Measurements from ENCODE around the gene INKA2.

DNA sequence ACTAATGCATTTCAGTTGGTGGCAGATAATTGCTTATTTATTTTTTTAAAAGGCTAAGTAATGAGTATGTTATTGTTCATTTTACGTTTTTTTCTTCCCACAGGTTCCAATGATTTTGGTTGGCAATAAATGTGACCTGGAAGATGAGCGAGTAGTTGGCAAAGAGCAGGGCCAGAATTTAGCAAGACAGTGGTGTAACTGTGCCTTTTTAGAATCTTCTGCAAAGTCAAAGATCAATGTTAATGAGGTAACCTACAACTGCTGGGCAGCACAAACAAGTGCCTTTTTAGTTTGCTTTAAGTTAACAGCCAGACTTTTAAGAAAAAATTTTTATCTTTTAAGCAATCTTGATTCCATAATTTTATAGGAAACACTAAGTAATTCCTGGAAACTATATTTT lies 35.0 kb downstream of the INKA2 start:
- TF ChIP-seq ZNF8 (CRISPR knock-in tag; IDR thresholded peaks at IDR 0.05) (no peak), ISL1 (CRISPR knock-in tag; IDR thresholded peaks at IDR 0.05) (no peak), ZNF70 (CRISPR knock-in tag; IDR thresholded peaks at IDR 0.05) (no peak), RARB (CRISPR knock-in tag; IDR thresholded peaks at IDR 0.05) (no peak), ZFP30 (CRISPR knock-in tag; IDR thresholded peaks at IDR 0.05) (no peak), PPARA (CRISPR knock-in tag; IDR thresholded peaks at IDR 0.05; ENCODE audit: borderline replicate concordance) (no peak)
